Measurements from ENCODE around the gene ABHD8. TPM values are rescaled to one million over a fixed set of nuclear protein-coding genes. Genes with fewer than 3 reads are reported as not detected.

Gene ABHD8
- total and polyA plus RNA-seq, 2 donors (not counting 1 experiment from before 2014, with no cell fraction given): 5.2 to 7.2 TPM

- DNase-seq (peak; percentile 97), ATAC-seq (ENCODE audit: low read depth) (peak; percentile 88)
- H3K27me3 ChIP-seq (replicated peaks in 1 of 4; ENCODE audit: control extremely low read depth in 1 of 4, control insufficient read depth in 3 of 4, insufficient read depth in 4 of 4, low read length in 3 of 4): peaks cover 0 to 6% (median 0%) of the 10 kb centered on the region in 4 experiments
- peaks cover 19 to 33% of the 10 kb centered on the region in 2 donors for H3K4me1 ChIP-seq (ENCODE audit: control insufficient read depth in 2 of 2, insufficient read depth in 2 of 2, low read length in 2 of 2)
- H3K79me2 ChIP-seq (ENCODE audit: control insufficient read depth, insufficient read depth, low read length): peaks cover 9% of the 10 kb centered on the region
- H3K36me3 ChIP-seq (replicated peaks in 1 of 2; ENCODE audit: control extremely low read depth in 1 of 2, control insufficient read depth in 1 of 2, extremely low read depth in 1 of 2, insufficient read depth in 2 of 2, low read length in 1 of 2): no peaks in the 10 kb centered on the region
- no peaks in the 10 kb centered on the region for H3K9me3 Mint-ChIP-seq (ENCODE audit: insufficient read depth)
- H3K4me3 Mint-ChIP-seq: peak within 1 kb of the TSS; percentile 92
- H3K27ac Mint-ChIP-seq: peak within 1 kb of the TSS; percentile 92
- peak within 1 kb of the TSS; percentile 39 to 85 for H3K27ac ChIP-seq (ENCODE audit: low read length in 2 of 2)
- intact Hi-C loops (cut with micrococcal nuclease): loop anchor here (1.0 kb wide), 7 partner anchors 28 to 132 kb away; partner anchors contain the start of genes BABAM1, BST2, DDA1 and USE1
- WGBS (ENCODE audit: insufficient coverage): under 1% methylated on average over 41 of the region's 41 CpGs
- H3K9ac ChIP-seq (ENCODE audit: low read length): peak within 1 kb of the TSS; percentile 90
- CTCF ChIA-PET: interaction anchor here (1.0 kb wide), 1 partner anchor 32 kb away, joined by 4 read pairs; no protein-coding TSS in a partner anchor
- POLR2A ChIA-PET: no interaction called here
- H3K4me2 ChIP-seq (replicated peaks; ENCODE audit: low read depth, low read length, poor library complexity, severe bottlenecking): peak within 1 kb of the TSS; percentile 99
- H4K20me1 ChIP-seq (ENCODE audit: control insufficient read depth, insufficient read depth, low read length, poor library complexity, severe bottlenecking): no peaks in the 10 kb centered on the region
- no peaks in the 10 kb centered on the region for H3K27me3 Mint-ChIP-seq
- peaks cover 0 to 10% (median 0%) of the 10 kb centered on the region in 3 donors for H3K9me3 ChIP-seq (ENCODE audit: control extremely low read depth in 1 of 3, control insufficient read depth in 2 of 3, insufficient read depth in 1 of 3, low read length in 2 of 3)
- TF ChIP-seq CTCF (IDR thresholded peaks at IDR 0.05) (no peak), EZH2 (IDR thresholded peaks at IDR 0.05; ENCODE audit: borderline replicate concordance, insufficient read depth, low read depth, low read length, poor library complexity, severe bottlenecking) (no peak)
- peak within 1 kb of the TSS; percentile 55 to 97 (median 85) for H3K4me3 ChIP-seq (ENCODE audit: control extremely low read depth in 1 of 5, extremely low read depth in 1 of 5, insufficient read depth in 1 of 5, low read depth in 2 of 5, low read length in 4 of 5)
- H3K4me1 Mint-ChIP-seq: peaks cover 40% of the 10 kb centered on the region
- peak within 1 kb of the TSS; percentile 100 for H2AFZ ChIP-seq (ENCODE audit: insufficient read depth, low read depth, low read length, poor library complexity, severe bottlenecking)
Measured at GRCh38 chr19:17336872-17337674, 33.8 kb upstream of the ABHD8 start, which contains the start of gene GTPBP3. GTPBP3 (plus strand) TSS chr19:17337553; CDS start chr19:17337612, 59 bp downstream.
